ENCODE measurements around the gene ACSL1.

Gene ACSL1

DNA sequence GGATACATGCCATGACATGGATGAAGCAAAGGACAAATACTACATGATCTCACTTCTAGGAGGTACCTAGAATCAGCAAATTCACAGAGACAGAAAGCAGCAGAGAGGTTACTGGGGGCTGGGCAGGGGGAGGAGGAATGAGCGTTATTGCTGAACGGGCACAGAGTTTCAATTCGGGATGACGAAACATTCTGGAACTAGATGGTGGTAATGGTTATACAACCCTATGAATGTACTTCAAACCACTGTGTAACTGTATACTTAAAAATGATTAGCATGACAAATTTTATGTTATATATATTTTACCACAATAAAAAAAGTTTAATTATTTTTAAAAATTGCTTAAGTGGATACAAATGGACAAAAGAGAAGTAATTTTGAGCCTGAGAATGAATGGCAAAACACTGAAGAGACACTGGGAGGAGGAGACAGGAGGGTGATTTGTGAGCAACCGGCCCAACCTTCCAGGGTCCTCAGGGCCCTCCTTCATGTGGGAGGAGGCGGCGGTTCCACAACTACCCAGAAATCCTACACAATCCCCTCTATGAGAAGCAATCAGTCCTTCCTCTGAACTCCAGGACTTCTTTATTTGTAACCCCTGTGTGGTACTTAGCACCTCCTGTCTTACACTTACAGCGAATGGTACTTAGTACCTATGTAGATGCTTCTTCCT, 14.1 kb downstream of the ACSL1 start:
- DNase-seq (ENCODE audit: low read depth in 3 of 3, low spot score in 1 of 3), result no peak

DNA sequence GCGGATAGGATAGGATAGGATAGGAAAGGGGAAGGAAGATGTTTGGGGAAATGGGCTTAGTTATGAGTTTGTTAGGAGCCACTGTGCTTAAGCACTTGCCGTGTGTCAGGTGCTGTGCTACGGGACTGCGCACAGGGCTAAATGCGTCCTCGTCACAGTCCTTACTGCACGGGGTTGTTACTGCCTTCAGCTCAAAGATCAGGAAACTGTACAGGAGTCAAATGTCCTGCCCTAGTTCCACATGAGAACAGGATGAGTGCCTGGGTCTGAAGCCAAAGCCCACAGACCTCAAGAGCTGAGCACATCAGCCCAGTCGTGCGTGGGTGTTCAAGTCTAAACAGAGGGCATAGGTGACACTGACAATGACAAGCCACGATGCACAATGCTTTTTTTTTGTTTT, 15.0 kb downstream of the ACSL1 start:
- no peak for DNase-seq (ENCODE audit: low read depth in 3 of 3, low spot score in 1 of 3)

DNA sequence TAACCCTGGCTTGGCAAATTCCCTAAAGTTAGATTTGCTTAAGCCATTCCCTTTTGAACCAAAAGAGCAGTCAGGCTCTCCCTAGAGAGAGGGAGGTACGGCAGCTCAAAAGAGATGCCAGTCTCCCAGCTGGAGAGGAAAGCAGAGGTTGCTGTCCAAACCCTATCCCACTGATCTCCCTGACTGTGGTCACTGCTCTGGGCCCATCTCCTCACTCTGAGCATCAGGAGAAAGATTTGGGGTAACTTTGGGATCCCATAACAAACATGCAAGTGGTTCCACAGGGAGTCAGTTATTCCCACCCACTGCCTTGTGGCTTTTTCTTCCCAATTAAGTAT, 17.1 kb downstream of the ACSL1 start:
- DNase-seq (ENCODE audit: low read depth in 3 of 3, low spot score in 1 of 3), result no peak

DNA sequence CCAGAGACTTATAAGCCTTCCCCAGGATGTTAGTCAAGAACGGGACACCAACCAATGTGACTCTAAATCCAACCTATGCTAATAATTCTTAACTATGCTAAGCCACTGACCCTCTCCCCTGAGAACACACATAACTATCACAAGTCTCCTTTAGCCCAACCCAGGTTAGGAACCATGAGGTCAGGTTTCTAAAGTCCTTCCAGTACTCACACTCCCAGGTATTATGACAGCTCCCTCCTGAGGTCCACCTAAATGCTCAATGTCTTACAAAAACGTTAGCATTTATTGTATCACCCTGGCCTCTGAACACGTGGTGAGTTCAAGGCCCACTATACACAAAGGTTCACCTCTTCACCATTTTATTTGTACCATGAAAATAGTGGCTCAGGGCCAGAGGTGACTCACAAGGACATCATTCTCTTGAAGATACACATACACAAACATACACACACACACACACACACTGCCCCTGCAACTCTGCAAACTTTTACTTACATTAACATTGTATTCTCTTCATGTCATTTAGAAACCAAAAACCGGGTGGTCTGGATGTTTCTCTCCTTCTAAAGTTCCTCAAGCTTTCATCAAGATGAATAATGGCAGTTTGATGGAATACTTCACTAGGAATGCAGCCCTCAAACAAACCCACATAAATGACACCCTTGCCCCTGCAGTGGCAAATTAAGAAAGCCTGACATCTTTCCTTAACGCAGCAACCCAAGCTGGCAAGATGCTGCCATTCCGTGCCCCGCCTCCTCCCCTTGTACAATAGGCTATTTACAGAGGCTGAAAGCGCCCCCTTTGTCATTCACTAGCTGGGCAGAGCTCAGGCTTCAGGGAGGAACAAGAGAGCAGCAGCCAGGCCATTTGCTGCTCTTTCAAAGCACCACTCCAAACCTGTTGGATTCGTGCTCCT, 17.7 kb downstream of the ACSL1 start:
- no peak for DNase-seq (ENCODE audit: low read depth in 3 of 3, low spot score in 1 of 3)

DNA sequence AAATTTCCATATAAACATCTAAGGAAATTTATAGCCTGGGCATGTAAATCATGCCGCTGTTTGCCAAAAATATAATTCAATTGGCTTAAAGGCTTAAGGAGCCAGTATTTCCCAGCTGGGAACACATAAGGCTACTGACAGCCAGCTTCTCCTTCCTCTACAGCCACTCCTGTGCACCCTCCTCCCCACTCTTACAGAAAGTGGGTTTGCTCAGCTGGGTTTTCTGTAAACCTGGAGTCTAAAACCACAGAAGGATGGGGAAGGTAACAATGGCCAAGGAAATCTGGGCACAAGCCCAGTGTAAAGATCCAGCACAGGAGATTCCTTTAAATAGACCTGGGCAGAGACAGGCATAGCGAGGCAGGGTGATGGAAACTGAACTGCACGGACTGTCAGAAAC, 18.5 kb downstream of the ACSL1 start:
- DNase-seq (ENCODE audit: low read depth in 3 of 3, low spot score in 1 of 3), result no peak

DNA sequence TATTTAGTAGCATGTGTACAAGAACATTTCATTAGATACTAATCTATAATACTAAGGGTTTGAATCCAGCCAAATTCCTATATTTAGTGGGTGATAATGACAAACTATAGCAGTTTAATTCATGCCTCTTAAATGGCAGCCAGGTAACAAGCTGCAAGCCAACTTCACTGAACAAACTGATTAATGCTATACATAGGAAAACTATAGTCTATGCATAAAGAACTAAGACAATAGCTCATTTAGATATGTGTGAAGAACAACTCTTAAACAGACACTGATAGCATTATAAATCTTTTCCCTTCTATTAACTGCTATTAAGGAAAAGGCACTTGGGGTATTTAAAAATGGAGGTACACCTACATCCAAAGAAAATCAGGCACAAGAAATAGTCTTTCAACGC, 19.1 kb downstream of the ACSL1 start:
- no peak for DNase-seq (ENCODE audit: low read depth in 3 of 3, low spot score in 1 of 3)

DNA sequence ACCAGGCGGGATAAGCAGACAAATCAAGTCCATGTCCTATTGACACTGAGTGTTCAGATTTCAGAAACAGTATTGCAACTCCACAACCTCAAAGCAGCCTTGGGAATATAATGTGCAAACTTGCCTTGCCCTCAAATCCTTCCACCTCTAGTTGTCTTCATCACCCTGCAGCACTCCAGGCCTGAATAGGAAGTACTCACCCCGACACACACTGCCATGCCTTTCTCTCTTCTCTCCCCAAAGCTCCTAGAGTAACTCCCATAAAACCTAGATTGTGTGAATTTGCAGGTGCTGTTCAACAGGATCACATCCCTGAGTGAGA, 19.6 kb downstream of the ACSL1 start:
- no peak for DNase-seq (ENCODE audit: low read depth in 3 of 3, low spot score in 1 of 3)

GRCh38 chr4:184805462-184806228, 20.1 kb downstream of the ACSL1 start:
- DNase-seq (ENCODE audit: low read depth in 3 of 3, low spot score in 1 of 3), result no peak

- no peak for DNase-seq (ENCODE audit: low read depth in 3 of 3, low spot score in 1 of 3)
These were observed 21.1 kb downstream of the ACSL1 start for GRCh38 chr4:184804621-184805020.

DNA sequence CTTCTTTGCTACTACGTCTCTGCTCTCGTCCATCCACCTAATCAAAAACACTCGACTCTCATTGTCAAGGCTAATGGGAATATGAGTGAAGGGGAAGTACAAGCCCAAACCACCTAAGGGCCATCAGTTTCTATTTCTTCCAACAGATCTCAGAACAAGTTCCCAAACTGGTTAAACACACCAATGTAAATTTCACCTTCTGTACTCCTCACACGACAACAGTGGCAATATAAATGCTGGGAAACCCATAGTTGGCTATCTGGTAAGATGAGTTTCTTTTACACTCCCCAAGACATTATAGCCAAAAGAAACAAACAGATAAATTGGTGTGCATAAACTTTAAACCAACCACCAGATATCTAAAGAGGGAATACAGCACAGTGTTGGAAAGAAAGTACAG, 21.9 kb downstream of the ACSL1 start:
- DNase-seq (ENCODE audit: low read depth in 3 of 3, low spot score in 1 of 3), result no peak

- DNase-seq (ENCODE audit: low read depth in 3 of 3, low spot score in 1 of 3), result no peak
These were observed 22.6 kb downstream of the ACSL1 start for GRCh38 chr4:184803133-184803532.

DNA sequence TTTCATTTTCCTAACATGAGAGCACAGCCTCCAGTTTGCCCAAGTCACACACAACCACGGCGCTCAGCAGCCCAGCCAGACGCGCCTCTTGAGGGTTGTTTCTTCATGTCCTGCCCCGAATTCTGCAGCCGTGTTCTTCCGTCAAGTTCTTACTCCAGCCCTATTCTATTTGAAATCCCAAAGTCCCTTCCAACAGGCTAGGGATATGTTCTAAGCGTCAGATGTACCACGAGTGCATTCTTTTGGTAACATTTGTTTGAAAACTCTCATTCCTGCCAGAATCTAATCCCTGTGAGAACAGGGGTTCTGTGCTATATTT, 23.1 kb downstream of the ACSL1 start:
- no peak for DNase-seq (ENCODE audit: low read depth in 3 of 3, low spot score in 1 of 3)

- no peak for DNase-seq (ENCODE audit: low read depth in 3 of 3, low spot score in 1 of 3)
These were observed 23.7 kb downstream of the ACSL1 start for GRCh38 chr4:184801781-184802696.

GRCh38 chr4:184798504-184798903, 27.3 kb downstream of the ACSL1 start:
- DNase-seq (ENCODE audit: low read depth in 3 of 3, low spot score in 1 of 3), result no peak

- no peak for DNase-seq (ENCODE audit: low read depth in 3 of 3, low spot score in 1 of 3)
These were observed 28.9 kb downstream of the ACSL1 start for GRCh38 chr4:184796906-184797305.

DNA sequence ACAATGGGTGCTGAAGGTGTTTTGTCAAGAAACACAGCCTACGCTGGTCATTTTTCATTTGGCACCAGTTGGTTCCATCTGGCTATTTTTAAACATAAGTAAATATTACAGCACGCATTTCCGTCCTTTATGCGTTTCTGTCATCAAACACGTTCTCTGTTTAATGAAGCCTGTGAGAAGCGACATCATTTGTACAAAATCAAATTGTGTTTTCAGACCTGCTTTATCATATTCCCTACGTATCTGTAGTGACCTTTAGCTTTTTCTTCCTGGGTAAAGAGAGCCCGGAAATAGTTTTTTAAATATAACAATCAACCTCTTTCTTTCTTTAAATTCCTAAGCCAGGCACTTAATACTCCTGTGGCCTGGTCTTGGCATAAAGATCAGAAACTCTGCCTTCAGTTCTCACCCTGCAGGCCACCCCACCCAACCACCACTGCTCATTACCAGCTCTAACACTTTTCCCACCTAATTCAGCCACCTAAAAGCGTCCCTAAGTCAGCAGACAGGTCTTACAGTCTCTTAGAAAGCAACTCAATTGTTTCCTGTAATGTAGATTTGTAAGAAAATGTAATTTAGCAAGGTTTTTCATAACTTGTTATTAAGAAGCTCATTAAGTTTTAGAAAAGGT, 30.4 kb downstream of the ACSL1 start:
- no peak for DNase-seq (ENCODE audit: low read depth in 3 of 3, low spot score in 1 of 3)

- DNase-seq (ENCODE audit: low read depth in 3 of 3, low spot score in 1 of 3), result no peak
These were observed 31.3 kb downstream of the ACSL1 start for GRCh38 chr4:184794470-184794869.

DNA sequence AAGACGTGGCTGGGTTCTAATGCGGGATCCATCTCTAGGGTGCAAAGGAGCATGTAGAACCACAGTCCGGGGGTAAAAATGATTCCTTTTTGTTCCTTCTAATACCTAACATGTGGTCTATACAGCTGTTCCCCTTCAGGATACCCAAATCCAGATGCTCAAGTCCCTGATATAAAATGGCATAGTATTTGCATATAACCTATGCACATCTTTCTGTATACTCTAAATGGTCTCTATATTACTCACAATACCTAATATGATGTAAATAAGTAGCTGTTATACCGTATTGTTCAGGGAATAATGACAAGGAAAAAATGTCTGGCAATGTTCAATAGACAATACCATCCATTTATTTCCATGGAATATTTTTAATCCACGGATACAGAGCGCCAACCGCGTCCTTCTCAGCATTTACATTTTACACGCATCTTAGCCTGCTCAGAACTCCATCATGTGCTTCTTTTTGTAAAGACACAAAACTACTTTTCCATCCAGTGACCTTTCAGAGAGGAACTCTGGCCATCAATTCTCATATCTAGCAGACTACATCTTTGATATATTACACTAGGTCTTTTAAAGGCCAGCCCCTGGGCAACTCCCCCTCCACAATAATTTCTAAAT, 31.9 kb downstream of the ACSL1 start:
- DNase-seq (ENCODE audit: low read depth in 3 of 3, low spot score in 1 of 3), result no peak

DNA sequence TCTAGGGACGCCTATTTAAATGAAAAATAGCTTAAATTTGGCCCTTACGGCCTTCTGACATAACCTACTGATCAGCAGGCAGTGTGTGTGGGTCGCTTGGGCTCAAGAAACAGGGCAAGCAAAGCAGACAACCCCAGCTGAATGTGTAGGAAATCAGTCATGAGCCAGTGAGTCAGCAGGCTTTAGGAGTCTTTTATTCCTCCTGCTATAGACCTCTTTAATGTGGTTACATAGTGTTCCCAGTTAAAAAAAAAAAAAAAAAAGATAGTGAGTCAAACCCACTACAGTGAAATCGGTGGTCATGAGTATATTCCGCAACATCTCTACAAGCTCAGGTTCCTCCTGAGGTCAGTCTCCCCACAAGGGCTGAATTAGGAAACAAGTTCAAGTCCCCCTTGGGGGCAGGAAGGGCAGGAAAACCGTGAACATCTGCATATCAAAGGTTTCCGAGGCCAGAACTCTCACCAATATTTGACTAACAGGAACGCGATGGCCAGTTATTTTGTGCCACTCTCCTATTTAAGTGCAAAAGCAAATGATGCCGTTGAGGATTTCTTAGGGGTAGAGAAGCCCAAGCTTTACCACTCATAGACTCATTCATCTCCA, 32.7 kb downstream of the ACSL1 start:
- peak in 2 of 3 donors; percentile 18 for DNase-seq (ENCODE audit: low read depth in 3 of 3, low spot score in 1 of 3)

GRCh38 chr4:184792334-184792733, 33.4 kb downstream of the ACSL1 start:
- DNase-seq (ENCODE audit: low read depth in 3 of 3, low spot score in 1 of 3), result no peak

Data from stimulated activated CD4-positive, alpha-beta T cell treated with anti-CD3 and anti-CD28 coated beads, TNF-alpha, amount 100 ng/mL, for 1 hour (primary cell).